Transverse colon (tissue), 4 donors: ENCODE data around the gene COL6A5. TPM values are rescaled to one million over a fixed set of nuclear protein-coding genes. Genes with fewer than 3 reads are reported as not detected.

Experiments
- DNase-seq: peaks from one replicate; pipeline ENCODE4 v3.0.0-alpha.2; 2019
- H3K27ac ChIP-seq, 4 donors: fragments of 200-600 bp; sonication (generic); 2 replicates each; pipeline ENCODE4 v1.5.1; 2016 to 2018; ENCODE audit warnings: inconsistent platforms in 4 of 4
- H3K27me3 ChIP-seq: fragments of 200-600 bp; sonication (generic); 2 replicates; pipeline ENCODE4 v1.5.1; 2017; ENCODE audit warnings: inconsistent platforms
- H3K36me3 ChIP-seq, 4 donors: fragments of 200-600 bp; sonication (generic); 2 replicates each; pipeline ENCODE4 v1.5.1; 2017 to 2019; ENCODE audit warnings: inconsistent platforms in 4 of 4
- H3K4me1 ChIP-seq, 4 donors: fragments of 200-600 bp; sonication (generic); 2 replicates each; pipeline ENCODE4 v1.5.1; 2017 to 2020; ENCODE audit warnings: inconsistent platforms in 4 of 4
- H3K4me3 ChIP-seq, 4 donors: fragments of 200-600 bp; sonication (generic); 1 replicate in 1 of 4; 2 replicates in 3 of 4; pipeline versions ENCODE4 v1.5.1 to v1.6.1; 2017 to 2019; ENCODE audit warnings: inconsistent platforms in 4 of 4
- H3K9me3 ChIP-seq, 2 donors: fragments of 200-600 bp; sonication (generic); 2 replicates each; pipeline ENCODE4 v1.5.1; 2017 to 2019; ENCODE audit warnings: inconsistent platforms in 2 of 2
- EP300 ChIP-seq: sonication (generic); formaldehyde crosslinking; IDR thresholded peaks from one replicate; pipeline ENCODE4 v1.6.1; 2017; ENCODE audit warnings: antibody characterized with exemption, low read depth
- POLR2A ChIP-seq: fragments of 450-650 bp; IDR thresholded peaks from one replicate; pipeline ENCODE4 v1.6.1; 2016; ENCODE audit warnings: antibody characterized with exemption, mild to moderate bottlenecking, moderate library complexity
- POLR2AphosphoS5 ChIP-seq, 3 donors: sonication (generic); formaldehyde crosslinking; IDR thresholded peaks; one replicate each; pipeline ENCODE4 v1.6.1; 2016; ENCODE audit warnings: antibody characterized with exemption in 3 of 3
- WGBS, 2 donors: methylation state at CpG; one replicate each; pipeline ENCODE4 v1.1.5; 2018; ENCODE audit warnings: low coverage in 1 of 2; 5-methylcytosine and 5-hydroxymethylcytosine counted together
- in situ Hi-C, 4 donors: fragments of 200-750 bp; cut with MboI; loops; one replicate each; pipeline versions ENCODE4 v1.15.0 to v1.15.1; 2017; ENCODE audit warnings: low sequenced_read_pairs in 3 of 4, low pct_ligation_motif_present in 1 of 4, low pct_unique_long_range_greater_than_20kb in 1 of 4
- intact Hi-C: fragments of 100-400 bp; cut with DNase I; formaldehyde crosslinking; loops from one replicate; pipeline ENCODE4 v1.15.1; 2023; ENCODE audit warnings: low total_unique reads
- total RNA-seq, 4 donors: library from RNA; depleted of rRNA; stranded (reverse); fragments of >200 nt; gene quantifications; one replicate each; pipeline ENCODE4 v1.1.0, GENCODE V29; 2016
- TF ChIP-seq, protein P1 (sequence below), 5 experiments: fragments of 200-600 bp in 3 of 5; fragments of 450-650 bp in 2 of 5; sonication (generic) in 3 of 5; IDR thresholded peaks; 1 replicate in 2 of 5; 2 replicates in 3 of 5; pipeline ENCODE4 v1.5.1; 2016 to 2017; ENCODE audit warnings: antibody characterized with exemption in 5 of 5, inconsistent platforms in 3 of 5, mild to moderate bottlenecking in 2 of 5, moderate library complexity in 1 of 5

The COL6A5 gene
- total RNA-seq, 4 donors from 2014 or later: not detected

DNA sequence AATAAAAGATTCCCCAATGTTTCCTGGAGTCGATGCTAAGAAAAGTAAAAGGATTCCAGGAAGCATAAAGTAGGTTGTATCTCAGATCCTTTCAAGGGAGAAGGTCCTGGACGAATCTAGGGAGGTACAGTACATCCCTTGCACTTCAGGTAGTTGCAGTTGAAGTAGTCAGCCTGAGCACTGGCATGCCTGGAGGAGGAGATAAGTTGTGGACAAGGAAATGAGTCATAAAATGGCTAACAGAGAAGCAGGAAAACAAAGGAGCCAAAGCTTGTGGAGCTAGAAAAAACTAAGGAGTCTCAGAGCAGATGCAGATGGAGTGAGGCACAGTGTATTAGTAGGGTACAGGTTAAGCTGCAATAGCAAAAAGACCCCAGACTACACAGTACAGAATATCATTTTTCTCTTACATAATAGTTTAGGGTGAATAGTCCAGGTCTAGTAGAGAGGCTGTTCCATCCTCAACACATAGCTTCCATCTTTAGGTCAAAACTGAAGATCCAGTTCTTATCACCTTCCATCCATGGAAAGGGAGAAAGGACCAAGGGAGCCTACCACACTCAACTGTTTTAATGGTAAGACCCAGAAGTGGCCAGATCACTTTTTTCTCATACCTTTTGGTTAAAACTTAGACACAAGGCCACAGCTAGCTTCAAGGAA, 41.3 kb downstream of the COL6A5 start:
- in situ Hi-C loops: no loop called here
- WGBS, 2 donors: 25 to 42% methylated on average over 1 to 2 of the region's 2 CpGs

DNA sequence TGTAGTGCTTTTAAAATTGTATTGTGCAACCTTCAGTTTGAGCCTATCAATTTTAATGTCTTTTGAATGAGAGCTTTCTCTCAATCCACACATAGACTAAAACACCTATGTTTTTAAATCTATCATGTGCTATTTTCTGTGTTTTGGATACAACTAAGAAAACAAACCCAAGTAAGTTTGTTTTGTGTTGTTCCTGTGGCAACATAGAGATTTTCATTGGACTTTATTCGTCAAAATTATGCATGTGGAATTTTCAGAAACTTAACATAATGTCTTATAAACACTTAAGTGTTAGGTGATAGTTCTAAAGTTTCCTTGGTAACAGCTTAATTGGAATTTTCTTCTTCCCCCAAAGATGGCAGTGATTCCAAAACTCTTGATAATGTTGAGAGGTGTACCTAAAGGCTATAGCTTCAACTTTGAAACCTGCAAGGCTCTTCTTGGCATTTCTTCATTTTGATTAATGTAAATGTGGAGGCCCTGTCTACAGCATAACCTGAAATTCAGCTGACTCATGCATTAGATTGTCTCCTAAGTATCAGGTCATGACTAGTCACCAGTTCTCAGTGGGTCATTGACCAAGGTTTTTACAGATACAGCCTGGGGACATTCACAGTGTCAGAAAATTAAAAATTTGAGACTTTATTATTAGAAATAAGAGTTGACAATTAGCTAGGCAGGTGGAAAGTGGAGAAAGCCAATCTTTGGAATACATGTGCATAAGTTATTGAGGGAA, 44.4 kb downstream of the COL6A5 start:
- no peak for DNase-seq
- TF ChIP-seq EP300: no peak
- TF ChIP-seq, protein P1, sequence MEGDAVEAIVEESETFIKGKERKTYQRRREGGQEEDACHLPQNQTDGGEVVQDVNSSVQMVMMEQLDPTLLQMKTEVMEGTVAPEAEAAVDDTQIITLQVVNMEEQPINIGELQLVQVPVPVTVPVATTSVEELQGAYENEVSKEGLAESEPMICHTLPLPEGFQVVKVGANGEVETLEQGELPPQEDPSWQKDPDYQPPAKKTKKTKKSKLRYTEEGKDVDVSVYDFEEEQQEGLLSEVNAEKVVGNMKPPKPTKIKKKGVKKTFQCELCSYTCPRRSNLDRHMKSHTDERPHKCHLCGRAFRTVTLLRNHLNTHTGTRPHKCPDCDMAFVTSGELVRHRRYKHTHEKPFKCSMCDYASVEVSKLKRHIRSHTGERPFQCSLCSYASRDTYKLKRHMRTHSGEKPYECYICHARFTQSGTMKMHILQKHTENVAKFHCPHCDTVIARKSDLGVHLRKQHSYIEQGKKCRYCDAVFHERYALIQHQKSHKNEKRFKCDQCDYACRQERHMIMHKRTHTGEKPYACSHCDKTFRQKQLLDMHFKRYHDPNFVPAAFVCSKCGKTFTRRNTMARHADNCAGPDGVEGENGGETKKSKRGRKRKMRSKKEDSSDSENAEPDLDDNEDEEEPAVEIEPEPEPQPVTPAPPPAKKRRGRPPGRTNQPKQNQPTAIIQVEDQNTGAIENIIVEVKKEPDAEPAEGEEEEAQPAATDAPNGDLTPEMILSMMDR (IDR thresholded peaks at IDR 0.05): no peak
- TF ChIP-seq POLR2A: no peak
- no peak for TF ChIP-seq POLR2AphosphoS5 (IDR thresholded peaks at IDR 0.05)
- WGBS, 2 donors: 74% methylated on average over 1 of the region's 1 CpG; no CpG with 5 or more reads in 1 of the 2 donors
- intact Hi-C loops: no loop called here
- H3K4me3 ChIP-seq: no peak overlapping the region
- in situ Hi-C loops: no loop called here
- H3K36me3 ChIP-seq: no peaks in the 10 kb centered on the region
- H3K27ac ChIP-seq: no peak overlapping the region
- H3K9me3 ChIP-seq: no peaks in the 10 kb centered on the region
- no peaks in the 10 kb centered on the region for H3K4me1 ChIP-seq
- H3K27me3 ChIP-seq: no peaks in the 10 kb centered on the region

More for the DNA sequence above, 41.3 kb downstream of the COL6A5 start:
- Histone ChIP-seq H3K4me3 (no peak overlapping the region), H3K27ac (no peak overlapping the region), H3K4me1 (no peaks in the 10 kb centered on the region), H3K27me3 (no peaks in the 10 kb centered on the region), H3K36me3 (no peaks in the 10 kb centered on the region), H3K9me3 (no peaks in the 10 kb centered on the region)
- no peak for DNase-seq
- intact Hi-C loops: no loop called here
- TF ChIP-seq POLR2AphosphoS5 (IDR thresholded peaks at IDR 0.05): no peak
- no peak for TF ChIP-seq POLR2A
- TF ChIP-seq, protein P1 (IDR thresholded peaks at IDR 0.05): no peak
- no peak for TF ChIP-seq EP300

DNA sequence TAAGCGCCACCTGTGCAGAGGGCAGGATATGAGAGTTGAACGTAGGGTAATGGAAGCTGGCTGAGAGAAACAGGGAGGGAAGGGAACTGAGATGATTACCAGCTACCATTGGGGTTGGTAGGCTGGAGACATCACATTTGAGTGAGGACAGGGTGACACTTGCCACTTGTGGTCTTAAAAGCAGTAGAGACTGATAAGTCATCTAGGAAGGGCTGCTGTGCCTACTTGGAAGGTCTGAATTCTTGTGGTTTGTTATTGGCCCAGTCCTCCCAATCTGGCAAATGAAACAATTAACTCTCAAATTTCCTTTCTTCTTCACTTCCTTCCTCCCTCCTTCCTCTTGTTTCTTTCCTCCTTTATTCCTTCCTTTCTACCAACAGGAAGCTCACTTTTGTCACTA, 46.8 kb downstream of the COL6A5 start:
- no peak overlapping the region for H3K27ac ChIP-seq
- 90 to 100% methylated on average over 1 to 2 of the region's 2 CpGs for WGBS, 2 donors
- no peak for DNase-seq
- H3K4me3 ChIP-seq: no peak overlapping the region
- no peak for TF ChIP-seq EP300
- no peak for TF ChIP-seq POLR2AphosphoS5 (IDR thresholded peaks at IDR 0.05)
- TF ChIP-seq POLR2A: no peak
- TF ChIP-seq, protein P1 (IDR thresholded peaks at IDR 0.05): no peak
- no peaks in the 10 kb centered on the region for H3K9me3 ChIP-seq
- no peaks in the 10 kb centered on the region for H3K36me3 ChIP-seq
- no peaks in the 10 kb centered on the region for H3K27me3 ChIP-seq
- in situ Hi-C loops (no loop called here), intact Hi-C loops (no loop called here)
- no peaks in the 10 kb centered on the region for H3K4me1 ChIP-seq

DNA sequence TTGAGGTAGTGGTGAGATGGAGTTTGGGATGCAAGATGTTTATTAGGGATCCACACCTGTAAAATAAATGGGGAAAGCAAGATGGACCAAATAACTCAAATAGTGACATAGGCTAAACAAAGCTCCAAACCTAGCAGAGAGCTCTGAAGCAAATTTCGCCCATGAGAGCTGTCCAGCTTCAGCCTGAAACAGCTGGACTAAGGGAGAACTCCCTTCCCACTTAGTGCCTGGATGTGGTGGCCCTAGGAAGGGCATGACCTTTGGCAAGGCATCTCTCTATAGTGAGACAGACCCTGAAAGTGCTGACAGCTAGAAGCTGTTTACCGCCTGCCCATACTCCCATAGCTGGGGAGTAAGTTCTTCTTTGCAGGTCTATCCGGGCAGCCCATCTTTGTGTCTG, 48.1 kb downstream of the COL6A5 start:
- H3K27me3 ChIP-seq: no peaks in the 10 kb centered on the region
- no peak for TF ChIP-seq EP300
- TF ChIP-seq POLR2A: no peak
- TF ChIP-seq, protein P1 (IDR thresholded peaks at IDR 0.05): no peak
- no peak for TF ChIP-seq POLR2AphosphoS5 (IDR thresholded peaks at IDR 0.05)
- H3K36me3 ChIP-seq: no peaks in the 10 kb centered on the region
- intact Hi-C loops (no loop called here), in situ Hi-C loops (no loop called here)
- no peak overlapping the region for H3K27ac ChIP-seq
- H3K4me3 ChIP-seq: no peak overlapping the region
- H3K4me1 ChIP-seq: no peaks in the 10 kb centered on the region
- H3K9me3 ChIP-seq: no peaks in the 10 kb centered on the region
- no peak for DNase-seq
- WGBS, 2 donors: 68% methylated on average over 3 of the region's 3 CpGs; no CpG with 5 or more reads in 1 of the 2 donors
